GM18868 (cell line): ENCODE measurements around the gene ST14.

Source experiments
- ATAC-seq: cut with Tn5 transposase; IDR thresholded peaks from one replicate; pipeline ENCODE4 v1.9.1; 2021; ENCODE audit warnings: mild to moderate bottlenecking, moderate library complexity; ENCODE audit not compliant: unreplicated experiment

ST14 gene

GRCh38 chr11:130133716-130134115 lies 25.9 kb upstream of the ST14 start:
- no peak for ATAC-seq

DNA sequence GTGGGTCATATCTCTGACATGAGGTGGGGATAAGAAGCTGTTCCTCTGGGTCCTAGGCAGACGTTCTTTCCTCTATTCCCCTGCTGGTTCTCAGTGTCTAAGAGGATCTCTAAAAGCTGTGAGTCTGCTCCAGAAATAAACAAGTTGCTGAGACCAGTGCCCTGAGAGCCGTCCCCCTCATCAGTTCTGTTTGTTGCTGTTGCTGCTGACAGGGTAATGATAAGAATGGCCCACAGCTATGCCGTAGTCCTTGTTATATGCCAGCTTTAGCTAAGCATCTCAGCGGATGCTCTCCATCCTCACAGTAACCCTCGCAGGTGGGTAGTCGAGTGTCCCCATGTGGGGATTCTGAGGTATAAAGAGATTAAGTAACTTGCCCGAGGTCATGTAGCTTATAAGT lies 23.5 kb upstream of the ST14 start:
- ATAC-seq, result no peak

GRCh38 chr11:130137999-130138398 lies 21.6 kb upstream of the ST14 start:
- no peak for ATAC-seq

DNA sequence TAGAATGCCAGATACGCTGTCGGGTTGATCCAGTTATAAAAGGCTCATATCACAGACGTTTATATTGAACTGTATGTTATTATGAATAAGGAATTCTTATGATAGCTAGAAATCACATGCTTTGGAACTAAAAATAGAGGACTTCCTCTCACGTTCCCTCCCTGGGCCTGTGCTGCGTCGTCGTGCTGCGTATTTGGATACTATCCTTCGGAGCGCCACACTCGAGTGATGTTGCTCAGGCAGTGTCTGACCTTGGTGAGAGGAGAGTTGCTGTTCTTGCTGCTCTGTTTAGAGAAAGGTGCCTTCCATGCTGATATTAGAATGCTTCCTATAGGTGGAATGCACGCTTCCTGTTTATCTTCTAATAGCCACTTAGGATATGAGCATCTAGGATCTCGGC lies 20.2 kb upstream of the ST14 start:
- no peak for ATAC-seq

GRCh38 chr11:130141561-130142341 lies 17.8 kb upstream of the ST14 start:
- ATAC-seq, result no peak

DNA sequence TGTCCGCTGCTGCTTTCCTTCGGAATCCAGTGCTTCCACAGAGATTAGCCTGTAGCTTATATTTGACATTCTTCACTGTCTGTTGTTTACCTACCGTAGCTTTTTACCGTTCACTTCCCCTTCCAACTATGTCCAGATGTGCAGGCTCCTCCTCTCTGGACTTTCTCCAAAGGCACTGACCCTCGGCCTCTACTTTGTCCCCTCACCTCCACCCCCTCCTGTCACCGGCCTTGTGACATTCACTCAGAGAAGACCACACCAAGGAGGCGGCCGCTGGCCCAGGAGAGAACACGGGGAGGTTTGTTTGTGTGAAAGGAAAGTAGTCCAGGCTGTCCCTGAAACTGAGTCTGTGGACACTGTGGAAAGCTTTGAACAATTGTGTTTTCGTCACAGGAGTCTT lies 15.4 kb upstream of the ST14 start:
- ATAC-seq, result no peak

DNA sequence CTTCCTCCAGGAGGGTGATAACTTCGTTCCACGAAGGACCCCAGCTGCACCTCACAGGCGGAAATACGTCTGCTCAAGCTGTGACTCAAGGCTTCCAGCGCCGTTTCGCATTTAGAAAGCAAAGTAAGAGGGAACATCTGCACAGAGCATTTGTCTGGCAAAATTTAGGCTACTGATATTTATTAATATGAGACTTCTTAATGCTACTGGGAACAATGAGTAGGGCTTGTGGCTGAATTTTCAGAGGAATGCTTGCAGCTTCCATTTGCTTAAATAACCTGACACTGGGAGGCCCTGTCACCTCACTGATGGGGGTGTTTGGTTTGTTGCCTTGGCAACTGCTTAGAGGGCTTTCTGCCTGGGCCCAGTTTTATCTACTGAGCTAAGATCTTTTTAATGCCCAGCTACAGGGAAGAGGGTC lies 14.7 kb upstream of the ST14 start:
- ATAC-seq, result no peak

DNA sequence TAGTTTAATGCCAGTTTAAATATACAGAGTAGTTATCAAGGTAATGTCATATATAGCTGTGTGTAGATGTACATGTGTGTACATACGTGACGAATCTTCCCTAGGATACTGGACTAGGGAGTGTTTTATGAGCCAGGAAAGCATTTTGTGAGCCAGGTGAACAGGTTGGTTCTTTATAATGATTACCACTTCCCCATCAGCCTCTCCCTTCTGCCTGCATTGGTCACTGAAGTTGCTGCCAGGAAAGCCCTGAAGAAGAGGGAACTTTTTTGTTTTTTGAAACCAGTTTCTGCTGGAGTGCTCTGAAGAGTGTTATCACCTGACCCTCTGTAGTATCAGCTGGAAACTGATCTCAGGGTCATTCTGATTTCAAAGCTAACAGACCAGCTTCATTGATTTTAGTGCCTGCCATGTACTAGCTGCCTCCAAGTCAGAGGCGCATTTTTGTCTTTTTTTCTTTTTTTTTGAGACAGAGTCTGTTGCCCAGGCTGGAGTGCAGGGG lies 14.2 kb upstream of the ST14 start:
- ATAC-seq, result no peak

- no peak for ATAC-seq
Observed at GRCh38 chr11:130145975-130146776, 13.4 kb upstream of the ST14 start.

DNA sequence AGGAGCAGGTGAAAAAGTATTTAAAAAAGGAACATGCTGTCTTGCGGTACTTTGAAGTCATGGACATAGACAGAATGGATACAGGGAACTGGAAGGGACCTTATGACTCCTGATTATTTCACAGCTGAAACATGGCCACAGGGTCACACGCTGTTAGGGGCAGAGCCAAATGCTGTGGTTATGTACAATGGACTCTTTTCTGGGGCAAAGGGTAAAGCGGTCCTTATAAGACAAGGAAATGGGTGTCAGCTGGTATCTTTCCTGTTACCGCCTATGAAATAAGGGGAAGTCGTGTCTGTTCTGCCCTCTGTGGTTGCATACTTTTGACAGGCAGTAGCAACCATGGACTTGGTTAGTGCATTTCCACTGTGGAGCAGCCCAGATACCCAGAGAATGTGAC lies 12.8 kb upstream of the ST14 start:
- no peak for ATAC-seq

GRCh38 chr11:130148796-130149326 lies 10.7 kb upstream of the ST14 start:
- ATAC-seq, result no peak

DNA sequence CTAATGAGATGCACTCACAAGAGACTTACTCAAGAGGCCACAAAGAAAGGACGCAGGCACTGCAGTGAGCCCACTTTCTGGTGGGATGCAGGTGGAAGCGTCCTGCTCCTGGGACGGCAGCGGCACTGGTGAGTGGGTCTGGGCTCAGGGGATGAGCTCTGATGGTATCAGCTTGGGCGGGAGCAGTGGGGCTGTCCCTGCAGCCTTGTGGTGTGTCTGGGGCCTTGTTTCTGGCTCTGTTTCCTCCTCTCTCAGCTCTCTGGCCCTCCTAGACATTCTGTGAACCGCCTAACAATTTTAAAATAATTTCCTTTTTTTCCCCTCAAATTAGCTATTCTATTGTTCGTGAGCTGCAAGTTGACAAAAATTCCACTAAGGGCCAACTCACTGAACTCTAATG lies 8.8 kb upstream of the ST14 start:
- ATAC-seq, result peak; percentile 74

GRCh38 chr11:130151196-130151595 lies 8.4 kb upstream of the ST14 start:
- ATAC-seq, result peak; percentile 52

DNA sequence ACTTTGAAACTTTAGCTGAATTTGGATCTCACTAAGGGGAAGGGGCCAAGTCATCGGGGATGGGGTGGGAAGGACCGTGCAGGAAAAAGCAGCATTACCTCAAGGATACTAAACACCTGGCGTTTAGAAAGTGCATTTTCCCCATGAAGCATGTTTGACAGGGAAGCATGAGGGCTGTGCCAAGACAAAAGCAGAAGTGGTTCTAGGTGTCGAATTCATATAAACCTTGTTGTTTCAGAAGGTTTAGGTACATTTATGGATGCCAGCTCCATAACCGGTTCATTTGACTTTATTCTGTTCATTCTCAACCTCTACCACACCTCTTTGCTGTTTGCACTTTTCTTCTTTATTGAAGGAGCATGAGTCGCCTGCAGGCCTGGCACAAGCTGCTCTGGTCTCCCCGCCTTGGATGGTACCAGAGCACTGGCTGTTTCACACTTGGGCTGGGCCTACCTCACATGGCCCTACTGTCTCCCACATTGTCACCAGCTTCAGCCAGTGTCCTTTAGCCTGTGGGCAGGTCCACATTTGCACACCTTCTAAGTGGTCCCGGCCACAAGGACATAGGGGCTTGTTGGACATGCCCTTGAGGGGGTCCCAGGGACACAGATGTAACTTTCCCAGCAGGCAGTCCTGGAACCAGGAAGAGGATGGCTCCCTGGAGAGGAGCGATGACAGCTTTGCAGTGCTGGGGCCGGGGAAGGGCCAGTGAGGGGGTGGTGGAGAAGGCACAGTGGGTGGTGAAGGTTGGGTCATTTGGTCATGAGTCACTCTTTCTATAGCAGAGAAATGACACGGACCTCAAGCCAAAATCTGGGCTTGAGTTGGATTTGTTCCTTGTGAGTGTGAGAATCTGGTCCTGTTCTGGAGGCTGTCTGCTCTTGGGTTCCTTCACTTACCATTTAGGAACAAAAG lies 3.2 kb upstream of the ST14 start:
- no peak for ATAC-seq

DNA sequence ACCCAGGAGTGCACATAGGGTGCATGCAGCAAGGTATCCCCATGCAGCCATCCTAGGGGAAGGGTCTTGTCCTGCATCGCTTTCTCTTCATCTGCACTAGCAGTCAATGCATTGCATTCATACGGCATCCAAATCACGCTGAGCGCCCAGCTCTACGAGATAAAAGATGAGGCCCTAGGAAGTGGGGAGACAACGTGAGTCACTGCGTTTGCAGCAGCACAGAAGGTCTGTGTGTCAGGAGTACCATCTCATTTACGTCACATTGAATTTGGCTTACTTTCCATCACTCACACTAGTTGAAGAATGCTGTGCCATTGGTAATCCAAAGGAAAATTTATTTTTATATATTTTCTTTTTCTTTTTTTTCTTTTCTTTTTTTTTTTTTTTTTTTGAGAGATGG lies 2.5 kb upstream of the ST14 start:
- ATAC-seq, result no peak

- ATAC-seq, result no peak
Observed at GRCh38 chr11:130157840-130158239, 1.7 kb upstream of the ST14 start.

DNA sequence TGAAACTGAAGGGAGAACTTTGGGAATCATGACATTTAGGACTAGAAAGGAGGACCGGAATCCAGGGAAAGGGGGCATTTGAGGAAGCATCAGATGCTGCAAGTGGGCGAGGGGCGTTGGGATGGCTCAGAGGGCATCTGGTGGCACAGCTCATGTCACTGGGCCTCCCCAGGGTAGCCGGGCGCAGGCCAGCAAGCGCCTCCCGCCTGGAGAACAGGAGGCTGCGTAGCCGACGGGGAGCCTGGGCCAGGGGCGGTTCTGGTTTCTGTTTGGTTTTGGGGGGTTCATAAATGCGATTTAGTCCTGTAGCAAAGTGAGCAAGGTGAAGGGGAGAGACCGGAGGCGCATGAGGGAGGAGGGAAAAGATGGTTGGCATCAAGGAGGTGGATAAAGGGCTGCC lies 443 bp upstream of the ST14 start:
- ATAC-seq, result no peak

GRCh38 chr11:130160498-130161155 lies 1.0 kb downstream of the ST14 start:
- ATAC-seq, result no peak

DNA sequence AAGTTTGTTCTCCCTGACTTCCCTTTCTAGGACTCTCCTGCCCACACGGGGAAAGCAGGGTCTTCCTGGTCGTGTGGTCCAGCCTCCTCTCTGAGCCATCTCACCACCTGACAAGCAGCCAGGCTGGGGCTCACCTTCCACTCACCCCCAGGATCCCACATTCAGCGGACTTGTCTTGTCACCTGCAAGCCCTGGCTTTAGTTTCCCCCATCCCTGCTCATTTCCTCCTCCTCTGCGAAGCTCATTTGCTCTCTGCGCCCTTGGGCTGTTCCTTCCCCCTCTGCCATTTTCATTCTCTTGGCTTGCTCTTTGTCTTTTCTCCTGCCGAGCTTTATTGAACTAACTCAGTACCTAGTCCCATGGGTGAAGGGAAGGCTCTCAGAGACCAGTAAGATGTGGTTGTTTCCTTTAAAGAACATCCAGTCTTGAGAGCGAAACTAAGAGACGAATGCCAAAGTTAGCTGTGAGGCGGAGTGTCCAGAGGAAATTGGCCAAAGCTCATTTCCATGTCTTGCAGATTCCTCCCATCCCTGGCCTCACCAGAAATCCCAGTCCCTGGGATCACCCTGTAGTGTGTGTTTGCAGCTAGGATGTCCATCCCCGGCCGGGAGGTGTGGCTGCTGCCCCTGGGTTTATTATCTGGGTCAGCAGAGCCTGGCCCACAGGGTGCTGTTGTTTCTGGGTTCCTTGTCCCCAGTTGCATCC lies 2.0 kb downstream of the ST14 start:
- no peak for ATAC-seq

GRCh38 chr11:130162733-130163132 lies 3.2 kb downstream of the ST14 start:
- no peak for ATAC-seq
